MM.1S (cell line): ENCODE data around the gene TSEN2.

ENCODE experiments used
- DNase-seq: peaks from one replicate; pipeline ENCODE4 v3.0.0-alpha.2; 2015
- H2AFZ ChIP-seq: fragments of 300-600 bp; sonication (generic); 2 replicates; pipeline ENCODE4 v1.6.0; 2016; ENCODE audit warnings: antibody characterized with exemption, low read length
- H3F3A ChIP-seq: fragments of 300-600 bp; sonication (generic); 2 replicates; pipeline ENCODE4 v1.6.1; 2016; ENCODE audit warnings: mild to moderate bottlenecking, antibody characterized with exemption, low read length, moderate library complexity, mixed read lengths; ENCODE audit not compliant: insufficient read depth
- H3K27ac ChIP-seq: fragments of 300-600 bp; sonication (generic); 2 replicates; pipeline ENCODE4 v1.5.1; 2016; ENCODE audit warnings: mild to moderate bottlenecking, low read length
- H3K27me3 ChIP-seq: fragments of 300-600 bp; sonication (generic); replicated peaks from 2 replicates; pipeline ENCODE4 v1.6.0; 2016; ENCODE audit warnings: low read length; ENCODE audit not compliant: insufficient read depth
- H3K36me3 ChIP-seq: fragments of 300-600 bp; sonication (generic); replicated peaks from 2 replicates; pipeline ENCODE4 v1.6.1; 2016; ENCODE audit warnings: mild to moderate bottlenecking, low read length, mixed read lengths; ENCODE audit not compliant: insufficient read depth
- H3K4me1 ChIP-seq: fragments of 300-600 bp; sonication (generic); 2 replicates; pipeline ENCODE4 v1.6.1; 2016; ENCODE audit warnings: low read length, mixed read lengths
- H3K4me2 ChIP-seq: fragments of 300-600 bp; sonication (generic); 2 replicates; pipeline ENCODE4 v1.6.0; 2016; ENCODE audit warnings: low read depth, low read length
- H3K4me3 ChIP-seq: fragments of 300-600 bp; sonication (generic); 2 replicates; pipeline ENCODE4 v1.5.1; 2016; ENCODE audit warnings: low read length, mixed read lengths
- H3K79me2 ChIP-seq: fragments of 300-600 bp; sonication (generic); 2 replicates; pipeline ENCODE4 v1.6.1; 2016; ENCODE audit warnings: mixed run types, low read length, mixed read lengths
- H3K9ac ChIP-seq: fragments of 300-600 bp; sonication (generic); 2 replicates; pipeline ENCODE4 v1.6.1; 2016; ENCODE audit warnings: low read length, mixed read lengths
- H3K9me2 ChIP-seq: fragments of 300-600 bp; sonication (generic); replicated peaks from 2 replicates; pipeline ENCODE4 v1.6.1; 2016; ENCODE audit warnings: mild to moderate bottlenecking, low read length, mixed read lengths; ENCODE audit not compliant: insufficient read depth
- H3K9me3 ChIP-seq: fragments of 300-600 bp; sonication (generic); replicated peaks from 2 replicates; pipeline ENCODE4 v1.6.1; 2016; ENCODE audit warnings: mild to moderate bottlenecking, low read length, mixed read lengths; ENCODE audit not compliant: insufficient read depth
- H4K20me1 ChIP-seq: fragments of 300-600 bp; sonication (generic); 2 replicates; pipeline ENCODE4 v1.6.1; 2016; ENCODE audit warnings: mild to moderate bottlenecking, low read length, moderate library complexity, mixed read lengths; ENCODE audit not compliant: insufficient read depth
- EZH2 ChIP-seq: fragments of 300-600 bp; sonication (generic); optimal IDR thresholded peaks from 2 replicates; pipeline ENCODE3; 2017; ENCODE audit warnings: low read depth, mild to moderate bottlenecking, antibody characterized with exemption, low read length, mixed read lengths
- EZH2phosphoT487 ChIP-seq: fragments of 300-600 bp; sonication (generic); IDR thresholded peaks from 2 replicates; pipeline ENCODE4 v1.6.1; 2018; ENCODE audit warnings: antibody characterized with exemption, low read length
- TF ChIP-seq, protein P1 (sequence below): fragments of 300-600 bp; sonication (generic); IDR thresholded peaks from 2 replicates; pipeline ENCODE4 v1.5.1; 2016; ENCODE audit warnings: antibody characterized with exemption, low read length, mixed read lengths

TSEN2 gene

DNA sequence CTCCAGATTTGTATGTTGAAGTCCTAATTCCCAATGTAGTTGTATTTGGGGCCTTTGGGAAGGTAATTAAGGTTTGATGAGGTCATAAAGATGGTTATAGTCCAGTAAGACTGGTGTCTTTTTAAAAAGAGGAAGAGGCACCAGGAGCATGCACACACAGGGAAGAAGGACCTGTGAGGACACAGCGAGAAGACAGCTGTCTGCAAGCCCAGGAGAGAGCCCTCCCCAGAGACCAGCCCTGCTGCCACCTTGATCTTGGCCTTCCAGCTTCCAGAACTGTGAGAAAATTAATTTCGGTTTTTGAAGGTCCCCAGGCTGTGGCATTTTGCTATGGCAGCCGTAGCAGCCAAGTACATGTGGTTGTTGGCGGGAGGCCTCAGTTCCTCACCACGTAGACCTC is 32.8 kb upstream of the TSEN2 start:
- no peaks in the 10 kb centered on the region for H3K9me2 ChIP-seq
- no peaks in the 10 kb centered on the region for H3K4me1 ChIP-seq
- H3K4me2 ChIP-seq, result no peak overlapping the region
- no peaks in the 10 kb centered on the region for H3F3A ChIP-seq
- DNase-seq, result no peak
- no peak overlapping the region for H3K9ac ChIP-seq
- no peaks in the 10 kb centered on the region for H3K9me3 ChIP-seq
- no peak overlapping the region for H2AFZ ChIP-seq
- no peaks in the 10 kb centered on the region for H4K20me1 ChIP-seq
- no peak for TF ChIP-seq EZH2phosphoT487
- no peak for TF ChIP-seq EZH2
- TF ChIP-seq, protein P1, sequence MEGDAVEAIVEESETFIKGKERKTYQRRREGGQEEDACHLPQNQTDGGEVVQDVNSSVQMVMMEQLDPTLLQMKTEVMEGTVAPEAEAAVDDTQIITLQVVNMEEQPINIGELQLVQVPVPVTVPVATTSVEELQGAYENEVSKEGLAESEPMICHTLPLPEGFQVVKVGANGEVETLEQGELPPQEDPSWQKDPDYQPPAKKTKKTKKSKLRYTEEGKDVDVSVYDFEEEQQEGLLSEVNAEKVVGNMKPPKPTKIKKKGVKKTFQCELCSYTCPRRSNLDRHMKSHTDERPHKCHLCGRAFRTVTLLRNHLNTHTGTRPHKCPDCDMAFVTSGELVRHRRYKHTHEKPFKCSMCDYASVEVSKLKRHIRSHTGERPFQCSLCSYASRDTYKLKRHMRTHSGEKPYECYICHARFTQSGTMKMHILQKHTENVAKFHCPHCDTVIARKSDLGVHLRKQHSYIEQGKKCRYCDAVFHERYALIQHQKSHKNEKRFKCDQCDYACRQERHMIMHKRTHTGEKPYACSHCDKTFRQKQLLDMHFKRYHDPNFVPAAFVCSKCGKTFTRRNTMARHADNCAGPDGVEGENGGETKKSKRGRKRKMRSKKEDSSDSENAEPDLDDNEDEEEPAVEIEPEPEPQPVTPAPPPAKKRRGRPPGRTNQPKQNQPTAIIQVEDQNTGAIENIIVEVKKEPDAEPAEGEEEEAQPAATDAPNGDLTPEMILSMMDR, result no peak
- no peaks in the 10 kb centered on the region for H3K27me3 ChIP-seq
- no peaks in the 10 kb centered on the region for H3K36me3 ChIP-seq
- H3K79me2 ChIP-seq, result no peaks in the 10 kb centered on the region
- no peak overlapping the region for H3K27ac ChIP-seq
- H3K4me3 ChIP-seq, result no peak overlapping the region

DNA sequence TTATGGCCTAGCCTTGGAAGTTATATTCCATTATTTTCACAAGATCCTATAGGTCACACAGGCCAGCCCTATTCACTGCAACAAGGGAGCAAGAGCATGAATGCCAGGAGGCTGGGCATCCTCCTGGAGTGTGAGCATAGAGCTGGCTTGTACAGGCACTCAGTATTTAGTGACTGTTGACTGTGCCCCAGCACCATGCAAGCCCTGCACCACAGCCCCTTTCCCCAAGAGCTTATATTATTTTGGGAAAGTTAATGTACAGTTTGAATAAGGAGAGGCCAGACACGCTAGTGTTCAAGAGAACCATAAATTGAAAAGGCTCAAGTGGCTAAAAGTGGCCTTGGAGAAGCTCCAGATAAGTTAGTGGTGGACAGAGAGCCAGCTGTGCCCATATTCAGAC is 32.3 kb upstream of the TSEN2 start:
- H3K9ac ChIP-seq, result no peak overlapping the region
- no peak overlapping the region for H3K27ac ChIP-seq
- no peaks in the 10 kb centered on the region for H3F3A ChIP-seq
- no peaks in the 10 kb centered on the region for H3K79me2 ChIP-seq
- H3K4me3 ChIP-seq, result no peak overlapping the region
- DNase-seq, result no peak
- no peaks in the 10 kb centered on the region for H3K9me3 ChIP-seq
- no peaks in the 10 kb centered on the region for H3K27me3 ChIP-seq
- H3K9me2 ChIP-seq, result no peaks in the 10 kb centered on the region
- no peaks in the 10 kb centered on the region for H3K4me1 ChIP-seq
- no peak overlapping the region for H3K4me2 ChIP-seq
- no peaks in the 10 kb centered on the region for H3K36me3 ChIP-seq
- no peak for TF ChIP-seq EZH2
- TF ChIP-seq EZH2phosphoT487, result no peak
- TF ChIP-seq, protein P1, result no peak
- no peak overlapping the region for H2AFZ ChIP-seq
- no peaks in the 10 kb centered on the region for H4K20me1 ChIP-seq

DNA sequence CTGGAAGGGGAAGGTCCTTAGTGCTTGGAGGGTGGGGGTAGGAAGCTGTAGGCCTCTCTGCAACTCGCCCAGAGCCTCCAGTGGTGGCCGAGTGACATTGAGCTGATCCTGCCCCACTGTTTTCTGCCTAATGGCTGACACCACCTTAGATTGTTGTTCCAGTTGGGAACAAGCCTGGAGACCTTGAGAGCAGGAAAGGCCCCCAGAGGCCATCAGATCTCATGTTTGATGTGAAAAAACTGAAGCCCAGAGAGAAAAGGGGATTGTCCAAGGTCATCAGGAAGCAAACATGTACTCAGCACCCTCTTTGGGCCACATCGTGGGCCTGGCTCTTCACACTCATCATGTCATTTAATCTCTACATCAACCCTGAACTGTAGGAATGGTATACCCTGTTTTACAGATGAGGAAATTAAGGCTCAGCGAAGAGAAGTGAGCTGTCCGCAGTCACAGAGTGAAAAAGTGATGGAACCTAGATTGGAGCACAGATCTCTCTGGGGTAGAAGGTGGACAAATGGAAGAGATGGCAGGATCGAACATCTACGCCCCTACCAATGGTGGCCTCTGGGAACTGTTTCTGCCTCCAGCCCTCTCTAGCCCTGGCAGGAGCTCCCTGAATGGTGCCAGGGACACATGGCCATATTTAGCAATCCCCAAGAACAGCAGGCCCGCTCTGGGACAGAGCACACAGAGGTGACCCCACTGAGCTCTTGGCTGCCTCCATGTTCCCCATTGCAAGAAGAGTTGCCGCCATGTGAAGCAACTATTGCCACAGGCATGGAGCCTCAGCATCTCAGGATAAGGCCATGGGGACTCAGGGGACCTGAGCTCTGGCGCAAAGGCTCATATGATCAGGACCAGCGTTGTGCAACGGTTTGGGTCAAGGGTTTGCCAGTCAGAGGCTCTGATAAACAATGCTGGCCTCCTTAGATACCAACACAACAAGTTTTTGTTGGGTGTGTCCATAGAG is 31.6 kb upstream of the TSEN2 start:
- Histone ChIP-seq H3K79me2 (no peaks in the 10 kb centered on the region), H3K9ac (no peak overlapping the region), H3K27me3 (no peaks in the 10 kb centered on the region), H3K4me2 (no peak overlapping the region), H4K20me1 (no peaks in the 10 kb centered on the region), H3K4me1 (no peaks in the 10 kb centered on the region), H3K9me3 (no peaks in the 10 kb centered on the region), H2AFZ (no peak overlapping the region), H3K4me3 (no peak overlapping the region), H3K9me2 (no peaks in the 10 kb centered on the region), H3K27ac (no peak overlapping the region), H3F3A (no peaks in the 10 kb centered on the region), H3K36me3 (no peaks in the 10 kb centered on the region)
- DNase-seq, result no peak
- TF ChIP-seq, protein P1, result no peak
- no peak for TF ChIP-seq EZH2
- no peak for TF ChIP-seq EZH2phosphoT487
